Vagina (tissue), 2 donors: ENCODE data around the gene USP6NL.
A peak's percentile ranks its signal among the peaks of the same experiment; 100 is the strongest.

Source experiments
- POLR2A ChIP-seq, 2 donors: fragments of 450-650 bp; IDR thresholded peaks; one replicate each; pipeline ENCODE4 v1.6.1; 2017; ENCODE audit warnings: antibody characterized with exemption in 2 of 2, mild to moderate bottlenecking in 2 of 2, moderate library complexity in 2 of 2
- TF ChIP-seq, protein P1 (sequence below), 3 experiments: fragments of 450-650 bp in 2 of 3; fragments of 200-600 bp in 1 of 3; sonication (generic) in 1 of 3; IDR thresholded peaks; one replicate each; pipeline ENCODE4 v1.5.1; 2017 to 2019; ENCODE audit warnings: antibody characterized with exemption in 3 of 3, mild to moderate bottlenecking in 2 of 3, moderate library complexity in 2 of 3

- TF ChIP-seq, protein P1, sequence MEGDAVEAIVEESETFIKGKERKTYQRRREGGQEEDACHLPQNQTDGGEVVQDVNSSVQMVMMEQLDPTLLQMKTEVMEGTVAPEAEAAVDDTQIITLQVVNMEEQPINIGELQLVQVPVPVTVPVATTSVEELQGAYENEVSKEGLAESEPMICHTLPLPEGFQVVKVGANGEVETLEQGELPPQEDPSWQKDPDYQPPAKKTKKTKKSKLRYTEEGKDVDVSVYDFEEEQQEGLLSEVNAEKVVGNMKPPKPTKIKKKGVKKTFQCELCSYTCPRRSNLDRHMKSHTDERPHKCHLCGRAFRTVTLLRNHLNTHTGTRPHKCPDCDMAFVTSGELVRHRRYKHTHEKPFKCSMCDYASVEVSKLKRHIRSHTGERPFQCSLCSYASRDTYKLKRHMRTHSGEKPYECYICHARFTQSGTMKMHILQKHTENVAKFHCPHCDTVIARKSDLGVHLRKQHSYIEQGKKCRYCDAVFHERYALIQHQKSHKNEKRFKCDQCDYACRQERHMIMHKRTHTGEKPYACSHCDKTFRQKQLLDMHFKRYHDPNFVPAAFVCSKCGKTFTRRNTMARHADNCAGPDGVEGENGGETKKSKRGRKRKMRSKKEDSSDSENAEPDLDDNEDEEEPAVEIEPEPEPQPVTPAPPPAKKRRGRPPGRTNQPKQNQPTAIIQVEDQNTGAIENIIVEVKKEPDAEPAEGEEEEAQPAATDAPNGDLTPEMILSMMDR (IDR thresholded peaks at IDR 0.05), result peak; percentile 57 to 82 (median 66)
- TF ChIP-seq POLR2A (IDR thresholded peaks at IDR 0.05), result no peak
Measured at GRCh38 chr10:11515596-11516430, 95.6 kb downstream of the USP6NL start.
